ENCODE results near the gene CD207.
A peak's percentile ranks its signal among the peaks of the same experiment; 100 is the strongest.
"Not testable (repeated sequence)": the region's sequence is repeated elsewhere in the genome, so short reads cannot be mapped to it uniquely, and the experiment has no call there.

Gene CD207

GRCh38 chr2:70835643-70836042 lies at the start of gene CD207:
Gene CD207, minus strand, starts transcription at chr2:70835816. Its CDS starts 40 bp downstream, at chr2:70835776.
- no peaks in the 10 kb centered on the region for H3K4me1 ChIP-seq
- H3K4me3 ChIP-seq: no peak within 1 kb of the TSS
- H3K36me3 ChIP-seq (replicated peaks): no peaks in the 10 kb centered on the region
- no peak for DNase-seq (ENCODE audit: low spot score in 2 of 2)
- in situ Hi-C loops (cut with MboI; ENCODE audit: low sequenced_read_pairs): no loop called here
- no peaks in the 10 kb centered on the region for H3K9me3 ChIP-seq
- no peaks in the 10 kb centered on the region for H3K27me3 ChIP-seq (ENCODE audit: low read depth)

GRCh38 chr2:70878543-70878942 lies 42.9 kb upstream of the CD207 start:
- H3K9me3 ChIP-seq; DNase-seq (ENCODE audit: low spot score in 2 of 2); H3K4me3 ChIP-seq; in situ Hi-C loops (cut with MboI; ENCODE audit: low sequenced_read_pairs); H3K36me3 ChIP-seq (replicated peaks); H3K4me1 ChIP-seq; H3K27me3 ChIP-seq (ENCODE audit: low read depth): not testable (repeated sequence)

- DNase-seq (ENCODE audit: low spot score in 2 of 2); H3K36me3 ChIP-seq (replicated peaks); H3K27me3 ChIP-seq (ENCODE audit: low read depth); H3K4me3 ChIP-seq; H3K4me1 ChIP-seq; H3K9me3 ChIP-seq; in situ Hi-C loops (cut with MboI; ENCODE audit: low sequenced_read_pairs): not testable (repeated sequence)
Measured at GRCh38 chr2:70876138-70876537, 40.5 kb upstream of the CD207 start.

GRCh38 chr2:70873541-70873940 lies 37.9 kb upstream of the CD207 start:
- in situ Hi-C loops (cut with MboI; ENCODE audit: low sequenced_read_pairs): loop anchor here (5.0 kb wide), 1 partner anchor 74 kb away; no protein-coding TSS in a partner anchor
- no peak overlapping the region for H3K4me3 ChIP-seq
- H3K4me1 ChIP-seq: peaks cover 9% of the 10 kb centered on the region
- H3K27me3 ChIP-seq (ENCODE audit: low read depth): no peaks in the 10 kb centered on the region
- no peaks in the 10 kb centered on the region for H3K9me3 ChIP-seq
- H3K36me3 ChIP-seq (replicated peaks): no peaks in the 10 kb centered on the region
- DNase-seq (ENCODE audit: low spot score in 2 of 2): no peak

GRCh38 chr2:70871398-70872211 lies 36.0 kb upstream of the CD207 start:
- no peaks in the 10 kb centered on the region for H3K36me3 ChIP-seq (replicated peaks)
- H3K9me3 ChIP-seq: no peaks in the 10 kb centered on the region
- no peaks in the 10 kb centered on the region for H3K27me3 ChIP-seq (ENCODE audit: low read depth)
- DNase-seq (ENCODE audit: low spot score in 2 of 2): peak; percentile 76 to 94
- peaks cover 11% of the 10 kb centered on the region for H3K4me1 ChIP-seq
- H3K4me3 ChIP-seq: peak overlapping the region; percentile 7; the same call in 1 of the 2 replicates
- in situ Hi-C loops (cut with MboI; ENCODE audit: low sequenced_read_pairs): loop anchor here (5.0 kb wide), 1 partner anchor 76 kb away; no protein-coding TSS in a partner anchor

- no peaks in the 10 kb centered on the region for H3K27me3 ChIP-seq (ENCODE audit: low read depth)
Measured at GRCh38 chr2:70870790-70871189, 35.2 kb upstream of the CD207 start.

GRCh38 chr2:70868970-70869369 lies 33.4 kb upstream of the CD207 start:
- DNase-seq (ENCODE audit: low spot score in 2 of 2): no peak
- H3K4me1 ChIP-seq: peaks cover 21% of the 10 kb centered on the region
- no peaks in the 10 kb centered on the region for H3K27me3 ChIP-seq (ENCODE audit: low read depth)
- no peak overlapping the region for H3K4me3 ChIP-seq
- H3K9me3 ChIP-seq: no peaks in the 10 kb centered on the region
- in situ Hi-C loops (cut with MboI; ENCODE audit: low sequenced_read_pairs): no loop called here
- H3K36me3 ChIP-seq (replicated peaks): no peaks in the 10 kb centered on the region

More at GRCh38 chr2:70870790-70871189, 35.2 kb upstream of the CD207 start:
- Histone ChIP-seq H3K36me3 (replicated peaks) (no peaks in the 10 kb centered on the region), H3K9me3 (no peaks in the 10 kb centered on the region), H3K4me1 (peaks cover 19% of the 10 kb centered on the region), H3K4me3 (no peak overlapping the region)
- in situ Hi-C loops (cut with MboI; ENCODE audit: low sequenced_read_pairs): loop anchor here (5.0 kb wide), 1 partner anchor 77 kb away; no protein-coding TSS in a partner anchor
- no peak for DNase-seq (ENCODE audit: low spot score in 2 of 2)

GRCh38 chr2:70861777-70862625 lies 26.4 kb upstream of the CD207 start:
- Histone ChIP-seq H3K9me3 (no peaks in the 10 kb centered on the region), H3K4me1 (peaks cover 11% of the 10 kb centered on the region), H3K4me3 (no peak overlapping the region), H3K36me3 (replicated peaks) (no peaks in the 10 kb centered on the region), H3K27me3 (ENCODE audit: low read depth) (no peaks in the 10 kb centered on the region)
- peak; percentile 76 to 91 for DNase-seq (ENCODE audit: low spot score in 2 of 2)
- in situ Hi-C loops (cut with MboI; ENCODE audit: low sequenced_read_pairs): no loop called here

GRCh38 chr2:70855667-70856066 lies 20.1 kb upstream of the CD207 start:
- no peak for DNase-seq (ENCODE audit: low spot score in 2 of 2)
- Histone ChIP-seq H3K27me3 (ENCODE audit: low read depth) (no peaks in the 10 kb centered on the region), H3K4me3 (no peak overlapping the region), H3K4me1 (peaks cover 9% of the 10 kb centered on the region), H3K9me3 (no peaks in the 10 kb centered on the region), H3K36me3 (replicated peaks) (no peaks in the 10 kb centered on the region)
- in situ Hi-C loops (cut with MboI; ENCODE audit: low sequenced_read_pairs): no loop called here

GRCh38 chr2:70854411-70854810 lies 18.8 kb upstream of the CD207 start:
- DNase-seq (ENCODE audit: low spot score in 2 of 2): no peak
- Histone ChIP-seq H3K36me3 (replicated peaks) (no peaks in the 10 kb centered on the region), H3K4me3 (no peak overlapping the region), H3K9me3 (no peaks in the 10 kb centered on the region), H3K4me1 (peaks cover 11% of the 10 kb centered on the region), H3K27me3 (ENCODE audit: low read depth) (no peaks in the 10 kb centered on the region)
- in situ Hi-C loops (cut with MboI; ENCODE audit: low sequenced_read_pairs): no loop called here

- H3K36me3 ChIP-seq (replicated peaks): no peaks in the 10 kb centered on the region
- H3K4me3 ChIP-seq: no peak overlapping the region
- no peaks in the 10 kb centered on the region for H3K27me3 ChIP-seq (ENCODE audit: low read depth)
- in situ Hi-C loops (cut with MboI; ENCODE audit: low sequenced_read_pairs): no loop called here
- DNase-seq (ENCODE audit: low spot score in 2 of 2): no peak
- H3K4me1 ChIP-seq: peaks cover 15% of the 10 kb centered on the region
- H3K9me3 ChIP-seq: no peaks in the 10 kb centered on the region
Measured at GRCh38 chr2:70852824-70853223, 17.2 kb upstream of the CD207 start.

- H3K9me3 ChIP-seq: no peaks in the 10 kb centered on the region
- no peaks in the 10 kb centered on the region for H3K36me3 ChIP-seq (replicated peaks)
- in situ Hi-C loops (cut with MboI; ENCODE audit: low sequenced_read_pairs): no loop called here
- H3K4me1 ChIP-seq: peaks cover 15% of the 10 kb centered on the region
- no peak for DNase-seq (ENCODE audit: low spot score in 2 of 2)
- no peak overlapping the region for H3K4me3 ChIP-seq
- no peaks in the 10 kb centered on the region for H3K27me3 ChIP-seq (ENCODE audit: low read depth)
Measured at GRCh38 chr2:70851704-70852103, 16.1 kb upstream of the CD207 start.

GRCh38 chr2:70850925-70851324 lies 15.3 kb upstream of the CD207 start:
- peaks cover 15% of the 10 kb centered on the region for H3K4me1 ChIP-seq
- in situ Hi-C loops (cut with MboI; ENCODE audit: low sequenced_read_pairs): no loop called here
- no peaks in the 10 kb centered on the region for H3K27me3 ChIP-seq (ENCODE audit: low read depth)
- H3K9me3 ChIP-seq: no peaks in the 10 kb centered on the region
- DNase-seq (ENCODE audit: low spot score in 2 of 2): peak; percentile 27 to 28
- H3K36me3 ChIP-seq (replicated peaks): no peaks in the 10 kb centered on the region
- H3K4me3 ChIP-seq: no peak overlapping the region

GRCh38 chr2:70842401-70842800 lies 6.8 kb upstream of the CD207 start:
- DNase-seq (ENCODE audit: low spot score in 2 of 2): no peak
- H3K9me3 ChIP-seq: 0 out of 2 replicates have a peak, but pooled peaks cover 2% of the 10 kb centered on the region
- H3K4me3 ChIP-seq: no peak overlapping the region
- in situ Hi-C loops (cut with MboI; ENCODE audit: low sequenced_read_pairs): no loop called here
- H3K4me1 ChIP-seq: no peaks in the 10 kb centered on the region
- H3K36me3 ChIP-seq (replicated peaks): no peaks in the 10 kb centered on the region
- H3K27me3 ChIP-seq (ENCODE audit: low read depth): no peaks in the 10 kb centered on the region
